GOT3 (cell line): ENCODE measurements around the gene EMC9.

Source experiments
- DNase-seq: peaks from one replicate; lab custom pipeline; 2025; ENCODE audit warnings: mixed read lengths; lab: John Stamatoyannopoulos, UW

EMC9 gene

GRCh38 chr14:24089890-24090289, 51.5 kb downstream of the EMC9 start:
- no peak for DNase-seq
